ENCODE results near the gene LRRC36.
"Not testable (repeated sequence)": the region's sequence is repeated elsewhere in the genome, so short reads cannot be mapped to it uniquely, and the experiment has no call there.

Gene LRRC36

DNA sequence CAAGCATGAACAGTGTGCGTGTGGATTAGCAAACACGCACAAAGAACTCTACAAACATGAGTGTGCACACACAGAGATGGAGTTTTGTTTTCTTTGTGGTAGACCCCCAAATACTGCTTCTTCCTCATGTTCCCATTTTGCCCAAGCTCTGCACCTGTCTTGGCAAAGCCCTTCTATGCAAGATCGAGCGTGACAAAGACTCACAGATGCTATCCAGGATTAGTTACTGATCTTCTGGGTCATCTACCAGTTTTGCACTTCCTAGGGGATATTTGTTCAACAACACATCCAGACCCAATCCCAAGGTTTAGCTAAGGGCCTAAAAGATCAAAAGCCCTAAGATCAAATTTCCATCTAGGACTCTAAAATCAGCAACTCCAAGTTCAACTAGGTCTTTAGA lies 16.0 kb downstream of the LRRC36 start:
- no peak for DNase-seq (ENCODE audit: low spot score)

DNA sequence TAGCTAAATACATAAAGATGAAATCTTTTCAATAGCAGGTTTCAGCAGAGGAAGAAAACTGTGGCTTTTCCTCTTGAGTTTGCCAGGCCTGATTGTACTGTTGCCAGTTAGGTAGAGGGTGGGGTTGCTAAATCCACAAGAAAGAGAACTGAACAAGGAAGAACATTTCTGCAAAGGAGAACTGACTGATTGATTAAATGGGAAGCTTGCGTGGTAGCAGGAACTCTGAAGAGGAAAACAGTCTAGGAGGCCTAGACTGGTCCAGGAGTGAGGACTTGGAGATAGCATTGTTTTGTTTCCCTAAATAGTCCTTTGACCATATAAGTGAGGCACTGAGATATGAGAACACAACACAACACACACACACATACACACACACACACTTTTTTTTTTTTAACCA lies 18.8 kb downstream of the LRRC36 start:
- DNase-seq (ENCODE audit: low spot score) = no peak

DNA sequence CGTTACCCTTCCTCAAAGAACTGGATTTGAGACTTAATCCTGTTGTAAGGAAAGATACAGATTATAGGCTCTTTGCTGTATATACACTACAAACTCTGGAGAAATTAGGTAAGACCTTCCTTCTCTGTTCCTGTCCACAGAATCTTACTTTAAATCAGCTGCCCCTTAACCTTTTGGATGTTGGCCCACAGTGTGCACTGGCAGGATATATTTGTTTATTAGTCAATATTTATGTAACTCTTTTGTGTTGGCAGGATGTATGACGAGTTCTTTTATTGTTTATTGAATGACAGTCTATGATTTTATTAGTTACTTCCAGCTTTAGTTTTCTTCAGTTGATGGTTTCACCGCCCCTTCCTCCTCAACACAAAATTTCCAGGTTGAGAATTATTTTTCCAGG lies 19.7 kb downstream of the LRRC36 start:
- no peak for DNase-seq (ENCODE audit: low spot score)

DNA sequence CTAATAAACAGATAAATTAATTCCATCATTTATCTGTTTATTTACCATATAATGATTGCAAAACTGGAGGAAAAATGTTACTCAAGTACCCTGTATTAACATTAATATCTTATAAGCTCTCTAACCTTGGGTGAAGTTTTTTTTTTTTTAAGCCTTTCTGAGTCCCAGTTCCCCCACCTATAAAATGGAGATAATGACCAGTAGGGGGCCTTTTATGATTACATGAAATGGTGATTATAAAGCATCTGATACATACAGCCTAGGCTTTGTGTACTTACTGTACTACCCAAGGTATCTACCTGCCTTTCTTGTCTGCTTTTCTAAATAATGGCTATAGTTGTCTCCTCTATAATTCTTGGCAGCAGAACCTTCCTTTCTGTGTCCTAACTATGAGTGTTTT lies 22.6 kb downstream of the LRRC36 start:
- no peak for DNase-seq (ENCODE audit: low spot score)

DNA sequence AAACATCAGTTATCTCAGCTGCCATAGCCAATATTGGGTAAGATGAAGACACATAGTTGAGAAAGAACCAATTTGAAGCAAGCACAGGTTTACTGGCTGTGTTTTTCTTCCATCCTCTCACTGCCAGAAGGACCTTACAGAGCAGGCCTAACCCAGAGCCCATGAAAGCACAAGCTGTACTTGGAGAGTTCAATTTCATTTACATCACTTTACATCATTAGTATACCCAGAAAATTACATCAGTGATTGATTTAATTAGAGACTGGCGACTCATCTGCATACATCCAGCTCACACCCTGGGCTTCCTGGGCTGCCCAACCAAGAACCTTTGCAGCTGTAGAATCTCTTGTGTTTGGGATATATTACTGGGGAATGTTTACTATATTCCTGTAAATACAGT lies 23.7 kb downstream of the LRRC36 start:
- no peak for DNase-seq (ENCODE audit: low spot score)

DNA sequence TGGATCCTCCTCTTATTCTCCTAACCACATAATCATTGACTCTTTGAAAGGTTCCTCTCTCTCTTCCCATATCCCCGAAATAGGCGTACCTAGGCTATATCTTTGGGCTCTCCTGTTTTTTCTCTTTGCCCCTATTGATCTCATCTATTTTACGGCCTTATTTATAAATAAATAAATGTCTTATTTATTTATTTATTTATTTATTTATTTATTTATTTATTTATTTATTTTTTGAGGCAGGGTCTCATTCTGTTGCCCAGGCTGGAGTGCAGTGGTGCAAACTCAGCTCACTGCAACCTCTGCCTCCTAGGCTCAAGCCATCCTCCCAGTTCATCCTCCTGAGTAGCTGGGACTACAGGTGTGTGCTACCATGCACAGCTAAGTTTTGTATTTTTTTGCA lies 25.8 kb downstream of the LRRC36 start:
- DNase-seq (ENCODE audit: low spot score) = not testable (repeated sequence)

DNA sequence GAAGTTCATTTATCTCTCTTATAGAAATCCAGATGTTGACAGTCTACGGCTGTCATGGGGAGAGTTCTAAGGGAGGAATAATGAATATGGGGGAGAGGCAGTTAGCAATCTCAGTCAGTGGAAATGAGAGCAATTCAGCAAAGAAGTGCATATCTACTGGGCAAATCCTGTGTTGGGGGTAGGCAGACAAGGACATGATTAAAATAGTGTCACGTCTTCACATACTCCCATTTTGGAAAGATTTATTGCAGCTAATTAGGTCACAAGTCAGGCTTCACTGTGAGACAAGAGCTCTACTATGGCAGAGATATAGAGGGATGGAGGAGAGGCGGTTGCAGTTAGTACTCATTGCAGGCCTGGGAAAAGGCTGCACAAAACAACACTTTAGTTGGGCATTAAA lies 29.8 kb downstream of the LRRC36 start:
- no peak for DNase-seq (ENCODE audit: low spot score)

DNA sequence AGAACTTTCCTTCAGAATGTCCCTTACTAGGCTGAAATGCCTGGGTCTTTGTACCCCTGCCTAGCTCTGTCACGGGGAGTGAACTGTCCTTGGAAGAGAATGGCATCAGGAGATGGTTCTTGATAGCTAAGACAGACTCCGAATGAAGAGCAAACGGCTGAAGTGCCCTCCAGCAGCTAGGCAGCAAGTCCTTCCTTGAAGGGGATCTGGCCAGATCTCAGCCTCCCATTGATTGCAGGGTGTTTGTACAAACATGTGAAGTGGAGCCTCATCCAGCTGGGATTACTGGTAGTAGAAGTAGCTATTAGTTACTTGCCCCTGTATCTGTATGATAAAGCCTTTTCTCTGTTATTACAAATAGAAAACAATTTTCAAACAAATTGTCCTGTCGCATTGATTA lies 30.9 kb downstream of the LRRC36 start:
- DNase-seq (ENCODE audit: low spot score) = no peak

DNA sequence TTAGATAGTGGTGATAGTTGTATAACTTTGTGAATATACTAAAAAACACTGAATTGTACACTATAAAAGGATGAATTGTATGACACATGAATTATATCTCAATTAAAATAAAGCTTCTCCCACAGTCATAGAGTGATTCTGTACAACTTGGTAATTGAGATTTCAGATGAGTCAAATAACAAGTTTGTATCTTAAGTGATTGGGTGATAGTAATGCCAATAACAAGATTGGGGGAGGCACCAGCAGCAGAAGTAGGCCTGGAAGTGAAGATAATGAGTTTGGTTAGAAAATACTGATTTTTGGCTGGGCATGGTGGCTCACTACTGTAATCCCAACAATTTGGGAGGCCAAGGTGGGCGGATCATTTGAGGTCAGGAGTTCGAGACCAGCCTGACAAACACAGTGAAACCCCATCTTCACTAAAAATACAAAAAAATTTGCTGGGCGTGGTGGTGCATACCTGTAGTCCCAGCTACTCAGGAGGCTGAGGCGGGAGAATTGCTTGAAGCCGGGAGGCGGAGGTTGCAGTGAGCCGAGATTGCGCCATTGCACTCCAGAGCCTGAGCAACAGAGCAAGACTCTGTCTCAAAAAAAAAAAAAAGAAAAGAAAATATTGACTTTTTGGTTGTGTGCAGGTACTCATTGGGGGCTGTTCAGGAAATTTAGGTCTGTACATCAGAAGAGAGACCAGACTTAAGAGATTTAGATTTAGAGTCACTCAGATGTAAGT lies 33.1 kb downstream of the LRRC36 start:
- not testable (repeated sequence) for DNase-seq (ENCODE audit: low spot score)

DNA sequence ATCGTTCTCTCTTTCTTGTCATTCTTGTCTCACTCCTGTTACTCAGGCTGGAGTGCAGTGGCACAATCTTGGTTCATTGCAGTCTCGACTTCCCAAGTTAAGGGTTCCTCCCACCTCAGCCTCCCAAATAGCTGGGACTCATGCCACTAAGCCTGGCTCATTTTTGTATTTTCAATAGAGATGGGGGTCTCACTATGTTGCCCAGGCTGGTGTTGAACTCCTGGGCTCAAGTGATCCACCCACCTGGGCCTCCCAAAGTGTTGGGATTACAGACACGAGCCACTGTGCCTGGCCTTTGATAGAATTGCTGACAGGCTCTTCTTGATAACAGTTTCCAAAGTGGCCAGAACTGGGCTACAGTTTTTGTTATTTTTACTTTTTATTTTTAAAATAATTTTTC lies 34.4 kb downstream of the LRRC36 start:
- DNase-seq (ENCODE audit: low spot score) = no peak

DNA sequence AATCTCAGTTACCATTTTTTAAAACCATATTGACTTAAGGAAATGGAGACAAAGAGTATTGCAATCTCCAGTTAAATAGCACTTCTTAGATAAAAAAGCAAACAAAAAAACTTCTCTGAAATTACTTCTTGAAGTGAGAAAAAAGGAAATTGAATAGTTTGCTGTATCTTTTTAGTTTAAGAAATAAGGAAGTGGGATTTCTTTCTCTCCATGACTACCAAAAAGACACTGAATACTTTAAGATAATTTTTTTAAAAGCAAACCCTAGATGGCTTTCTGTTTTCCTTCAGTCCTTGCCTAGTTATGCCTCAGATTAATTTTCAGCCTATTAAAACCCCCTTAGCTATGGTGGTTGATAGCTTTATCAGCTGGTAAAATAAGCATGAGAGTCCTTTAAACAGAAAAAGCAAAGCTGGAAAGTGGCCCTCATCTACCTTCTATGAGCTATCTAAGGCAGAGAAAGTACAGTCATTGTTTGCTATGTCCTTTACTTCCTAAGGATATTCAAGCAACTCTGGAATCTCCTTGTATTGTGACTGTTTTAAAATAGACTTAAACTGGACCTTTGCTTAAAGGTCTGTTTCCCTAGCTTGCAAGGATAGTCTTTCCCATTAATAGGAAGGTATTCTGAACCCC lies 38.1 kb downstream of the LRRC36 start:
- DNase-seq (ENCODE audit: low spot score) = no peak

DNA sequence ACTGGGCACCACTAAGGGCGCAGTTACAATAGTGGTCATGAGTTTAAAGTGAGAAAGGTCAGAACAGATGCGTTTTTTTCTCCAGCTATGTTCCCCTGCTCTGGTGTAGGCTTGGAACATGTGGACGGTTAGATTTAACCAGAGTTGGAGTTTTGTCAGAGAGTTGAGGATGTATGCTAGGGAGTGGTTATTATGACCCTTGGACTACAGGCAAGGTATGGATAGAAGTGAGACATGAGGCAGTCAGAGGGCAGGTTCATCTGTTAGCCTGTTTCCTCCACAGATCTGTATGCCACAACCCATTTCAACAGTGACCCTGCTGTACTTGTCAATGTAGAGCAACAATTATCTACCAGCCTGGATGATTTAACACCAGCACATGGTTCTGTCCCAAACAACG lies 44.0 kb downstream of the LRRC36 start:
- no peak for DNase-seq (ENCODE audit: low spot score)

DNA sequence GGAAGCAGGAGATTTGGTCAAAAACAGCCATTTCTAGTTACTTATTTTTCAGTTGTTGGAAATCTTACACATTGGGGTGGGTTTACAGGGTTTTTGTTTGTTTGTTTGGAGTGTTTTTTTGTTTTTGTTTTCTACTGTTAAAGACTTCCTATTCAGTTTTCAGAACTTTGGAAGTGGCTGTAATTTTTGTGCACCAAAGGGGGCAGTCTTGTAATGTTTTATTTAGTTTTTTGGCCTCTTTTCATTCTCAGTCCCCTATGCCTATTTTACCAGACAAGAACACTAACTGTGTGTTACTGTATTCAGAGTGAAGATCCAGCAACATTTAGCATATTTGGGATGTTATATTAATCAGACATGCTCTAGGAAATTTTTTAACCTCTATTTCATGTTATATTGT lies 46.0 kb downstream of the LRRC36 start:
- DNase-seq (ENCODE audit: low spot score) = no peak

DNA sequence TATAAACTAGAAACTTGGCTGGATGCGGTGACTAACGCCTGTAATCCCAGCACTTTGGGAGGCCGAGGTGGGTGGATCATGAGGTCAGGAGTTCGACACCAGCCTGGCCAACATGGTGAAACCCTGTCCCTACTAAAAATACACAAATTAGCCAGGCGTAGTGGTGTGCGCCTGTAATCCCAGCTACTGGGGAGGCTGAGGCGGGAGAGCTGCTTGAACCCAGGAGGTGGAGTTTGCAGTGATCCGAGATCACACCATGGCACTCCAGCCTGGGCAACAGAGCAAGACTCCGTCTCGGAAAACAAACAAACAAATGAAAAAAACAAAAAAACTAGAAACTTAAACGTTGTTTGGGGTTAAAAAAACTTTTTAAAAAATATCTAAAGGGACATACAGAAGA lies 49.4 kb downstream of the LRRC36 start:
- not testable (repeated sequence) for DNase-seq (ENCODE audit: low spot score)

DNA sequence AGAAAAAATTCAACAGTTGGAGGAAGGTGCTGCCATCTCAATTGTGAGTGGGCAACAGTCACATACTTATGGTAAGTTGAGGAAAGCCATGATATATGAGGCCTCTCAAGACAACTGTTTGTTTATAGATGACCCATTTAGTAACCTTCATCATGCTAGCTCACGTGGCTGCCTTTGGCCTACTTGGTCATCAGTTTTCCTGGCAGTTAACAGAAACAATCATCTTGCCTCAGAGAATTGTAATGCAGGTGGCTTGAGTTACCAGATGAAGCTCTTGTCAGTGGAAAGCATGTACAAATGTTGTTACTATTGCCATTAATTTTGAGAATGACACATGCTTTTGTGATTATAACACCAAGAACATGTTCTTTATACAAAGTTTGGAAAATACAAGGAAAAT lies 52.0 kb downstream of the LRRC36 start:
- no peak for DNase-seq (ENCODE audit: low spot score)

DNA sequence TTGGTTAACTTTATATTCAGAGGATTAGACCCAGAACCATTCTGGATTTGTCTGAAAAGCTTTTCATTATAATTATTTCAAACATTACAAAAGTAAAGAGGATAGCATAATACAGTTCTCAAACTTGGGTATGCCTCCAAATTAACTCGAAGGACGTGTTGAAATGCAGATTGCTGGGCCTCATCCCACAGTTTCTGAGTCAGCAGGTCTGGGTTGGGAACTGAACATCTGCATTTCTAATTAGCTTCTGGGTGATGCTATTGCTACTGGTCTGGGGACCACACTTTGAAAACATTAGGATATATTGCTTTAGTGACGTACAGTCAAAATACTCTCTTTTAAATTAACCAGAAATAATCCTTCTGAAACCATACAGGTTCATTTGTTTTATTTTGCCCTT lies 56.7 kb downstream of the LRRC36 start:
- DNase-seq (ENCODE audit: low spot score) = no peak

DNA sequence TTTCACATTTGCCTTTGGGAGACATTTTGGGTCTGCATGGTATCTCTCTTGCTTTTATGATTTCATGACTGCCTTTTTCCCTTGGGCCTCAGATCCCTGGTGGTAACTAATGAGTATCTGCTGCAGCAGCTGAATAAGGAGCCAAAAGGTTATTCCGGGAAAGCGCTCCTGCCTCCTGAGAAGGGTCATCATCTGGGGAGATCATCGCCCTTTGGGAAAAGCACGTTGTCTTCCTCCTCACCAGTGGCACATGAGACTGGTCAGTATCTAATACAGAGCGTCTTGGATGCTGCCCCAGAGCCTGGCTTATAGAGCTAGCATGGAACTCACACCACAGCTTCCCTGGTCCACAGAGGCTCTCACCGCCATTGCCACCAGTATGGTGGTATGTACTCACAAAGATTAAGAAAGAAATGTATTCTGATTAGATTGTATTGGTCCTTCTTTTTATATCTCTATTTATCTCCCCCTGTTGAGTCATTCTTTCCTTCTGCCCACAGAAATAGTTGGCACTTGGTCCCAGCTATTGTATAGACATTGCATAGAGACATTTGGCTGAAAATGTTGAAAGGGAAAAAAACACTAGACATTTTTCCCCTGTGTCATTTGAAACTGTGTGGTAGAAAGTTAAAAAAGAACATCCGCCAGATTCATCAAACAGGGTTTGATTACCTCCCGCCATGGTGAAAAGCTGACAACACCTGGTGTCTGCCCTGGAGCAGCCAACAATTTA lies 58.3 kb downstream of the LRRC36 start:
- DNase-seq (ENCODE audit: low spot score) = no peak

DNA sequence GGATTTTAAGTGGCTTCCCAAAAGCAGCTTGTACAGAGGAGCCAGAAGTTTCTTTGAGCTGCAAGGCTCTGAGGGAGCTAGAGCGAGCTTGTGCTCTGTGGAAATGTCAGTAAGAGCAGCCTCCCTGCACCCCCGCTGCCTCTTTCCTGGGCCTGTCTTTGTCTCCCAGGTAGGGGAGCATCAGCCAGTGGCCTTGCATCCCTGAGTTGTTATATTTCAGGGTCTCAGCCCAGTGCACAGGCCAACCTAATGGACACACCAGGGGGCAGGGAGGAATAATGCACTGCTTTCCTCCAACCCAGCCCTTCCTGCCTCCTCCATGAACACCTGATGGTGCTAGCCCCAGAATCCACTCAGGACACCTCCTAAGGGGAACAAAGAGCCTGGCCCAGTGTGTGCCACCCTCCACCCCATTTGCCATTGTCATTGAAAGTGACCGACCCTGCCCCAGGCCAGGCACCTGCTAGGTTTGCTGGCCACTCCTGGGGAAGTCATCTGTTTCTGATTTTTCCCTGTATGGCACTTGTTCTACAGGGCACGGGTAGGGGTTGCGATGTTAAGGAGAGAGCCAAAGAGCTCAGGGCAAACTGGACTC lies 60.3 kb downstream of the LRRC36 start:
- no peak for DNase-seq (ENCODE audit: low spot score)

DNA sequence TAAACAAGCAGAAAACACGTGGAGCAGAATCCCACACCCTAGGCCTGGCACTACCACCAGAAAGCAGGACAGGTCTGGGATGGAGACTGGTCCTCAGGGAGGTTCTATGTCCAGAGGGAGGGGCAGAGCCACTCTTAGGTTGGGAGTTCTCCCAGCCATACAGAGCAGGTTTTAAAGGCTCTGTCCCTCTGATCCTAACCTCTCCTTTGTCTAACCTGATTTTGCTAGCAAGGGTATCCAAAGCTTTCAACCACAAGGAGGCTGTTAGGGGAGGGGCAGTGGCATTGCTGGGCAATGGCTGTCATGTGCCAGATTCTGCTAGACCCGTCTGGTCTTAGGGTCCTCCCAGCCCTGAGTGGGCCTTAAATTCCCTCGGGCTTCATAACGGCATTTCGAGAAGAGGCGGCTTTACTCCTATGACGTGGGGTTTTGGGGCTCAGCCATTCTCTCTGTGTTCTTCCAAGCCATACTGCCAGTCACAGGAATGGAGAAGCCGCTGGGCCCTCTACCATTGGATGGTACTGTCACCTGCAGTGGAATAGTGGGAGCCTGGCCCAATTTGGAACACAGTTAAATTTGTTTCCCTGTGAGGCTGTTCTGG lies 61.0 kb downstream of the LRRC36 start:
- DNase-seq (ENCODE audit: low spot score) = no peak

DNA sequence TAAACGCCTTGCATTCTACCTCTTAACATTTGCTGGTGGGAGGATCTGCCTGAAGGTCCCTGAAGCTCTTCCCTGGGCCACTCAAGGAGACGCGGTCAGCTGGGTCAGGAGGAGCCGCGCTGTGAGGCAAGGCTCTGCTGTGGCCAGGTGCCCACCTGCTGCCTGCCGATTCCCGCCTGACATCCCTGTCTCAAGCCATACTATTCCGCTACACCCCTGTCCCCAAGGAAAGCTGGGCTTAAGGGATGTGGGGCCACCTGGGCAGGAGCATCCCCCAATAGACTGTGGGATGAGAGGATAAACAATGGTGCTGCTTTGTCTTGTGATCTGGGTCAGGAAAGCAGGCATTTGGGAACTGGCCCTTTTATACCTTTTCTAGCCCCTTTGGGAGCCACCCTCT lies 61.6 kb downstream of the LRRC36 start:
- no peak for DNase-seq (ENCODE audit: low spot score)

DNA sequence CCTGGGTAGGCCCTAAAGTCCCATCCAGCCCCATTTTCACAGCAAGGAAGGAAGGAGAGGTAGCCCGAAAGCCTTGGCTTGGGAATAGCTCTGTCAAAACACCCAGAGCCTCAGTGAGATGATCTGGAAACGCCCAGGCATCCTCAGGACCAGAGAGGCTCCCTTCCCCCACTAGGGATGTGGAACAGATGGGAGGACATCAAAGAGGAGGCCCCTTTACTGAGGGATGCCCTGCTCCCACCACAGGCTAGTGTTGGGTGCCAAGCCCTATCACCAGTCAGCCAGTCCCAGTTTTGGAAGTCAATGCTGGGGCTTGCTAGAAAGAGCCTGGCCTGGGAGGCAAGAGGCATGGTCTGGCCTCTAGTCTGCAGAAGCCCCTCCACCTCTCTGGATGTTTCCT lies 62.0 kb downstream of the LRRC36 start:
- DNase-seq (ENCODE audit: low spot score) = no peak

All from ecto neural progenitor cell (in vitro differentiated cells).